Left lung (tissue), 10 donors: ENCODE measurements around the gene AP3S1. TPM values are rescaled to one million over a fixed set of nuclear protein-coding genes. Genes with fewer than 3 reads are reported as not detected.
"Not testable (repeated sequence)": the region's sequence is repeated elsewhere in the genome, so short reads cannot be mapped to it uniquely, and the experiment has no call there.

Experiments used
- ATAC-seq: fragments of 200-7000 bp; cut with Tn5 transposase; one replicate; pipeline ENCODE4 v1.9.1; 2020; ENCODE audit warnings: moderate library complexity
- DNase-seq, 4 donors: peaks; one replicate each; pipeline ENCODE4 v3.0.0-alpha.2; 2013 to 2020
- H3K27ac ChIP-seq, 2 donors: fragments of 200-600 bp; sonication (generic) in 1 of 2; one replicate each; pipeline versions ENCODE4 v1.5.0 to v1.8.0; 2020 to 2021
- H3K27me3 ChIP-seq, 2 donors: fragments of 200-600 bp; sonication (generic) in 1 of 2; one replicate each; pipeline versions ENCODE4 v1.5.0 to v1.8.0; 2020 to 2021
- H3K36me3 ChIP-seq, 2 donors: fragments of 200-600 bp; sonication (generic) in 1 of 2; one replicate each; pipeline versions ENCODE4 v1.5.0 to v1.8.0; 2020 to 2021
- H3K4me1 ChIP-seq, 2 donors: fragments of 200-600 bp; one replicate each; pipeline ENCODE4 v1.8.0; 2021
- H3K4me3 ChIP-seq, 2 donors: fragments of 200-600 bp; sonication (generic) in 1 of 2; one replicate each; pipeline versions ENCODE4 v1.5.0 to v1.8.0; 2020 to 2021; ENCODE audit warnings: mild to moderate bottlenecking in 1 of 2
- H3K9me3 ChIP-seq, 2 donors: fragments of 200-600 bp; sonication (generic) in 1 of 2; one replicate each; pipeline versions ENCODE4 v1.5.0 to v1.8.0; 2020 to 2021
- intact Hi-C, 2 donors: fragments of 100-400 bp; cut with DNase I; formaldehyde crosslinking; loops; one replicate each; pipeline versions ENCODE4 v1.11.2 to v1.14.2; 2022
- polyA plus RNA-seq, 6 donors: library from polyadenylated mRNA; unstranded; fragments of 120-200 nt; gene quantifications; one replicate each; pipeline ENCODE4 v1.2.1, GENCODE V29; 2013; ENCODE audit not compliant: insufficient read length in 6 of 6
- total RNA-seq, 2 donors: library from RNA; stranded (reverse); fragmentation: NEBNext Ultra II Directional; extraction: Animal tissue kit (Norgen Biotek cat#: 25700); gene quantifications; one replicate each; pipeline ENCODE4 v1.2.1, GENCODE V29; 2021
- TF ChIP-seq, protein P1 (sequence below), 2 donors: fragments of 200-600 bp; sonication (generic) in 1 of 2; IDR thresholded peaks; one replicate each; pipeline versions ENCODE4 v1.5.0 to v1.8.0; 2021; ENCODE audit warnings: antibody characterized with exemption in 2 of 2
- donor health status: DM: no; HTN: yes; CAD: no.
- donor health status: DM: no; HTN: no; CAD: no.

Gene AP3S1
- total and polyA plus RNA-seq, 8 donors: 77.1 to 149 (median 132) TPM

DNA sequence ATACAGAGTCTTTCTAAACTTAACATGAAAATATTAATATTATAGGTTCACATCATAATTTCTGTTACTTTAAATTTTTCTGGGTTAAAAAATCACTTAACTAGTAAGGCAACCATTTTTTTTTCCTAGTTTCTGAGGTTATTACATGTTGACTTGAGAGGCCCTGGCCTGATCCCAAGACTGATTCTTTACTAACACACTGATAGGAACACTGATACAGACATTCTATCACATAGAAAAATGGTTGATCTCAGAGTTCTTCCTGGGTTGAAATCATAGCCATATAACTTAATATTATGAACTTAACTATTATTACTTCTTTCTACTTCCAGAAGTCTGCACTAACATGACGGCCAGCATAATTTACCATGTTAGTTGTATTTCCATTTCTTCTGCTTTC is 43.0 kb downstream of the AP3S1 start:
- Histone ChIP-seq H3K9me3 (no peaks in the 10 kb centered on the region), H3K27ac (no peak overlapping the region), H3K4me3 (no peak overlapping the region), H3K4me1 (no peaks in the 10 kb centered on the region), H3K36me3 (peaks cover 0 to 8% of the 10 kb centered on the region in 2 donors), H3K27me3 (no peaks in the 10 kb centered on the region)
- DNase-seq (no peak), ATAC-seq (no peak)
- intact Hi-C loops: no loop called here
- TF ChIP-seq, protein P1, sequence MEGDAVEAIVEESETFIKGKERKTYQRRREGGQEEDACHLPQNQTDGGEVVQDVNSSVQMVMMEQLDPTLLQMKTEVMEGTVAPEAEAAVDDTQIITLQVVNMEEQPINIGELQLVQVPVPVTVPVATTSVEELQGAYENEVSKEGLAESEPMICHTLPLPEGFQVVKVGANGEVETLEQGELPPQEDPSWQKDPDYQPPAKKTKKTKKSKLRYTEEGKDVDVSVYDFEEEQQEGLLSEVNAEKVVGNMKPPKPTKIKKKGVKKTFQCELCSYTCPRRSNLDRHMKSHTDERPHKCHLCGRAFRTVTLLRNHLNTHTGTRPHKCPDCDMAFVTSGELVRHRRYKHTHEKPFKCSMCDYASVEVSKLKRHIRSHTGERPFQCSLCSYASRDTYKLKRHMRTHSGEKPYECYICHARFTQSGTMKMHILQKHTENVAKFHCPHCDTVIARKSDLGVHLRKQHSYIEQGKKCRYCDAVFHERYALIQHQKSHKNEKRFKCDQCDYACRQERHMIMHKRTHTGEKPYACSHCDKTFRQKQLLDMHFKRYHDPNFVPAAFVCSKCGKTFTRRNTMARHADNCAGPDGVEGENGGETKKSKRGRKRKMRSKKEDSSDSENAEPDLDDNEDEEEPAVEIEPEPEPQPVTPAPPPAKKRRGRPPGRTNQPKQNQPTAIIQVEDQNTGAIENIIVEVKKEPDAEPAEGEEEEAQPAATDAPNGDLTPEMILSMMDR (IDR thresholded peaks at IDR 0.05): no peak

DNA sequence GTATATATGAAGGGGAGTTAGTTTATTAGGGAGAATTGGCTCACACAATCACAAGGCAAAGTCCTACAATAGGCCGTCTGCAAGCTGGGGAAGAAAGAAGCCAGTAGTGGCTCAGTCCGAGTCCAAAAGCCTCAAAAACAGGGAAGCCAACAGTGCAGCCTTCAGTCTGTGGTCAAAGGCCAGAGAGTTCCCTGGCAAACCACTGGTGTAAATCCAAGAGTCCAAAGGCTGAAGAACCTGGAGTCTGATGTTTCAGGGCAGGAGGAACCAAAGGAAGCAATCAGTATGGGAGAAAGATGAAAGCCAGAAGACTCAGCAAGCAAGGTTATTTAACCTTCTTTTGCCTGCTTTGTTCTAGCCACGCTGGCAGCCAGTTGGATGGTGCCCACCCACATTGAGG is 43.5 kb downstream of the AP3S1 start:
- H3K9me3 ChIP-seq, H3K36me3 ChIP-seq, H3K27ac ChIP-seq, H3K4me1 ChIP-seq, intact Hi-C loops, H3K4me3 ChIP-seq, DNase-seq, ATAC-seq, H3K27me3 ChIP-seq: not testable (repeated sequence)

DNA sequence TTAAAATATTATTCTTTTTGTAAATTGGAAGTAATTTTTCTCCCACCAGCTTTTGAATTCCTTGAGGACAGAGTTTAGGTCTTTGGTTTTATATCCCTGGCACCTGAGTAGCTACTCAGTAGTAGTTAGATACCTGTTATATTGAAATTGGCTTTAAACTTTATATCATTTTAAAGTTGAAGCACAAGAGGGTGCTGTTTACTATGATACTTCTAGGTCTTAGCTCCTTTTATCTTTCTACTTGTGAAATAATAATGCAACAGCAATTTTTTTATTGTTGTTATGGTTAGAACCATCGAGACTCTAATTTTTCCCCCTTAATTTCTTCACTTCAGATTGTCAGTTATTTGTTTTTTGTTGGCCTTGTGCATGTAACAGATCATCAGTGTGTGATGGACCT is 46.3 kb downstream of the AP3S1 start:
- no peak overlapping the region for H3K27ac ChIP-seq
- H3K4me1 ChIP-seq: no peaks in the 10 kb centered on the region
- peak in 2 of 4 donors; percentile 13 to 36 for DNase-seq
- peaks cover 0 to 5% of the 10 kb centered on the region in 2 donors for H3K36me3 ChIP-seq
- no peak overlapping the region for H3K4me3 ChIP-seq
- H3K27me3 ChIP-seq: no peaks in the 10 kb centered on the region
- no peak for ATAC-seq
- TF ChIP-seq, protein P1 (IDR thresholded peaks at IDR 0.05): peak in 1 of 2 donors; percentile 9
- intact Hi-C loops: no loop called here
- H3K9me3 ChIP-seq: no peaks in the 10 kb centered on the region

DNA sequence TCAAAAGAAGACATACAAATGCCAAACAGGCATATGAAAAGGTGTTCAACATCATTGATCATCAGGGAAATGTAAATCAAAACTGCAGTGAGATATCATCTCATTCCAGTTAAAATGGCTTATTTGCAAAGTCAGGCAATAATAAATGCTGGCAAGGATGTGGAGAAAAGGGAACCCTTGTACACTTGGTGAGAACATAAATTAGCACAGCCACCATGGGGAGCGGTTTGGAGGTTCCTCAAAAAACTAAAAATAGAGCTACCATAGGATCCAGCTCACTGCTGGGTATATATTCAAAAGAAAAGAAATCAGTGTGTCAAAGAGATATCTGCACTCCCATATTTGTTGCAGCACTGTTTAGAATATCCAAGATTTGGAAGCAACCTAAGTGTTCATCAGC is 50.3 kb downstream of the AP3S1 start:
- TF ChIP-seq, protein P1 (IDR thresholded peaks at IDR 0.05): no peak
- Histone ChIP-seq H3K27me3 (no peaks in the 10 kb centered on the region), H3K4me3 (no peak overlapping the region), H3K9me3 (no peaks in the 10 kb centered on the region), H3K4me1 (no peaks in the 10 kb centered on the region), H3K36me3 (no peaks in the 10 kb centered on the region), H3K27ac (no peak overlapping the region)
- intact Hi-C loops: no loop called here
- no peak for ATAC-seq
- DNase-seq: no peak

DNA sequence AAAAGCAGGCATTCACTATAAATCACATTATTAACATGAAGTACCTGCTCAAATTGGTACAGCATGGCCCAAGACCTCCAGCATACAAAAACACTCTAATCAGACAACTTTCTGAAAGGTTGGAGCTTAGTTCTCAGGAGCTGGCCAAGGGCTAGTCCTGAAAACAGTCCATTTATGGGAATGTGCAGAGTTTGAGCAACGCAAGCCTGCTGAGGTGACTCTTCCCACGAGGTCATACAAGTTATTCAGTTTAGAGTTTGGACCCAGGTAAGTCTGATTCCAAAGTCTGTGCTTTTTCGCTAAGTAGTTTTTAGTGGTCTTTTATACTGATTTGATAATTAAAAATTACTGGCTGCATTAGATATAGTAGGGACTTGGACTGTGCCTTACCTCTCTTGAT is 52.6 kb downstream of the AP3S1 start:
- H3K36me3 ChIP-seq: peaks cover 0 to 10% of the 10 kb centered on the region in 2 donors
- no peaks in the 10 kb centered on the region for H3K9me3 ChIP-seq
- H3K4me1 ChIP-seq: no peaks in the 10 kb centered on the region
- DNase-seq (no peak), ATAC-seq (no peak)
- no peak overlapping the region for H3K4me3 ChIP-seq
- H3K27me3 ChIP-seq: no peaks in the 10 kb centered on the region
- TF ChIP-seq, protein P1 (IDR thresholded peaks at IDR 0.05): no peak
- no peak overlapping the region for H3K27ac ChIP-seq
- intact Hi-C loops: no loop called here

DNA sequence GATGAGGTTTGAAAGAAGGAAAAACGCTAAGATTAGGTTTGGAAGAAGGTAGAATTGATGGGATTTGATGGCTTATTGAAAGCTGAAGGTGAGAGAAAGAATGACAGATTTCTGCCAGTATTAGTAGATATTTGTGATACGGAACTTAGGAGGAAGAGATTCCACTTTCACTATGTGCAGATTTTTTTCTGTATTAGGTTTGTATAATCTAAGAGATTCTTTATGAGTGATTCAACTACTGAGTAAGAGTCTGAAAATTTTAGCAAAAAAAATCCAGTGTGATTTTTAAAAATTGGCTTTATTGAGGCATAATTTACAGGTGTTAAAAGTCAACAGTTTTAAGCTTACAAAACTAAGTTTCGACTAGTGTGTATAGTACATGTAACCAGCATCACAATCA is 54.1 kb downstream of the AP3S1 start:
- Histone ChIP-seq H3K27me3 (no peaks in the 10 kb centered on the region), H3K36me3 (peaks cover 0 to 10% of the 10 kb centered on the region in 2 donors), H3K27ac (no peak overlapping the region), H3K4me1 (no peaks in the 10 kb centered on the region), H3K4me3 (no peak overlapping the region), H3K9me3 (no peaks in the 10 kb centered on the region)
- no peak for ATAC-seq
- DNase-seq: no peak
- TF ChIP-seq, protein P1 (IDR thresholded peaks at IDR 0.05): no peak
- intact Hi-C loops: no loop called here
